ENCODE results near the gene PET100. TPM values are rescaled to one million over a fixed set of nuclear protein-coding genes. Genes with fewer than 3 reads are reported as not detected.

PET100 gene
- total RNA-seq, 3 donors from 2014 or later, result 107 to 132 (median 128) TPM

Other genes starting within 250 kb of the PET100 start
- 1 to 10 TPM in 1 of 3 donors, under 1 TPM in 2; 0.76 to 1.1 (median 0.90) TPM for gene PEX11G, start 140.8 kb upstream of the PET100 start, total RNA-seq
- 1 to 10 TPM; 4.8 to 5.6 (median 5.1) TPM for gene ZNF358, start 113.7 kb upstream of the PET100 start, total RNA-seq
- gene MCOLN1, start 107.2 kb upstream of the PET100 start, total RNA-seq, result 10 to 100 TPM; 20.5 to 27.4 (median 22.6) TPM
- 100 to 1,000 TPM; 106 to 121 (median 107) TPM for gene PNPLA6, start 94.1 kb upstream of the PET100 start, total RNA-seq
- under 1 TPM; 0.34 to 0.38 (median 0.38) TPM for gene CAMSAP3, start 33.9 kb upstream of the PET100 start, total RNA-seq
- 10 to 100 TPM; 64.6 to 76.1 (median 67.2) TPM for gene XAB2, start 248 bp upstream of the PET100 start, total RNA-seq
- gene PCP2, start 3.9 kb downstream of the PET100 start, total RNA-seq, result under 1 TPM in 1 of 3 donors, not detected in 2; 0.37 TPM
- gene STXBP2, start 7.3 kb downstream of the PET100 start, total RNA-seq, result 100 to 1,000 TPM; 113 to 119 (median 114) TPM
- gene RETN, start 39.3 kb downstream of the PET100 start, total RNA-seq, result not detected
- gene MCEMP1, start 47.3 kb downstream of the PET100 start, total RNA-seq, result not detected
- gene TRAPPC5, start 51.0 kb downstream of the PET100 start, total RNA-seq, result 100 to 1,000 TPM in 1 of 3 donors, 10 to 100 TPM in 2; 81.3 to 112 (median 89.8) TPM
- 10 to 100 TPM in 2 of 3 donors, 1 to 10 TPM in 1; 6.9 to 52.7 (median 20.5) TPM for gene FCER2, start 72.3 kb downstream of the PET100 start, total RNA-seq
- not detected for gene CLEC4G, start 102.3 kb downstream of the PET100 start, total RNA-seq
- gene CD209, start 117.7 kb downstream of the PET100 start, total RNA-seq, result not detected
- not detected for gene CLEC4M, start 133.4 kb downstream of the PET100 start, total RNA-seq
- gene EVI5L, start 200.4 kb downstream of the PET100 start, total RNA-seq, result 1 to 10 TPM; 6.6 to 7.5 (median 7.1) TPM
- under 1 TPM in 2 of 3 donors, not detected in 1; 0.05 to 0.08 TPM for gene PRR36, start 244.6 kb downstream of the PET100 start, total RNA-seq